BJ (cell line): ENCODE data around the gene OPCML. TPM values are rescaled to one million over a fixed set of nuclear protein-coding genes. Genes with fewer than 3 reads are reported as not detected.

Source experiments
- CTCF ChIA-PET: fragments of 350-600 bp; formaldehyde crosslinking; extraction: SDS; loops from one replicate; lab custom pipeline; 2021; ENCODE audit warnings: antibody characterized with exemption, inconsistent platforms; lab: Yijun Ruan, JAX
- POLR2A ChIA-PET: fragments of 300-600 bp; sonication (Branson Sonifier 250); formaldehyde crosslinking; extraction: SDS; loops from one replicate; lab custom pipeline; 2021; ENCODE audit warnings: antibody characterized with exemption; lab: Charles Lee
- DNase-seq: peaks from one replicate; pipeline ENCODE4 v3.0.0-alpha.2; 2011; ENCODE audit warnings: low read depth
- H3K27me3 ChIP-seq: 2 replicates; pipeline ENCODE4 v1.6.0; 2011; ENCODE audit warnings: low read length; ENCODE audit not compliant: control insufficient read depth, insufficient read depth
- H3K36me3 ChIP-seq: 2 replicates; pipeline ENCODE4 v1.5.1; 2011; ENCODE audit warnings: low read length; ENCODE audit not compliant: control insufficient read depth, insufficient read depth
- H3K4me3 ChIP-seq: 2 replicates; pipeline ENCODE4 v1.5.1; 2011; ENCODE audit warnings: low read depth, mild to moderate bottlenecking, control low read depth, low read length
- polyA plus RNA-seq: library from polyadenylated mRNA; depleted of rRNA; stranded (reverse); fragments of >200 nt; gene quantifications from 2 replicates; pipeline ENCODE4 v1.2.3, GENCODE V29; 2011
- TF ChIP-seq, protein P1 (sequence below): IDR thresholded peaks from 2 replicates; pipeline ENCODE4 v1.5.1; 2011; ENCODE audit warnings: low read depth, mild to moderate bottlenecking, control low read depth, inconsistent platforms, low read length, moderate library complexity; ENCODE audit not compliant: insufficient read depth

The OPCML gene
- polyA plus RNA-seq, 1 experiment, result 2.0 TPM

DNA sequence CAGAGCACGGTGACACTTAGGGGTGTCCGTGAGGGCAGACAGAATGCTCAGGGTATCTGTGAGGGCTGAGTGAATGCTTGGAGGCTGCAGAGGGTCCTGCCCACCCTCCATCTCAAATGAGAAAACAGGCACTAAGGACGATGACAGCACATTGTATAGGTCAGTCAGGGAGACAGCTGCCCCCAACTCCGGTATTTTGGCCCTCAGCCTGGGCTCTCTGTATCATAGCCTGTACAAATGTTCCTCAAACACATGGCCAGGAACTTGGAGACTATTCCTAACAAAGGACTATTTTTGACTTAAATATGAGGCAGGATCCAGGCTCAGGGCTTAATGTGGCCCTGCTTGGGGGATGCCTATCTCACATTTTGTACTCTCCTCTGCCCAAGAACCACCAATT, 145.4 kb downstream of the OPCML start:
- no peaks in the 10 kb centered on the region for H3K36me3 ChIP-seq
- no peak for DNase-seq
- CTCF ChIA-PET, result no interaction called here
- no peaks in the 10 kb centered on the region for H3K27me3 ChIP-seq
- TF ChIP-seq, protein P1, sequence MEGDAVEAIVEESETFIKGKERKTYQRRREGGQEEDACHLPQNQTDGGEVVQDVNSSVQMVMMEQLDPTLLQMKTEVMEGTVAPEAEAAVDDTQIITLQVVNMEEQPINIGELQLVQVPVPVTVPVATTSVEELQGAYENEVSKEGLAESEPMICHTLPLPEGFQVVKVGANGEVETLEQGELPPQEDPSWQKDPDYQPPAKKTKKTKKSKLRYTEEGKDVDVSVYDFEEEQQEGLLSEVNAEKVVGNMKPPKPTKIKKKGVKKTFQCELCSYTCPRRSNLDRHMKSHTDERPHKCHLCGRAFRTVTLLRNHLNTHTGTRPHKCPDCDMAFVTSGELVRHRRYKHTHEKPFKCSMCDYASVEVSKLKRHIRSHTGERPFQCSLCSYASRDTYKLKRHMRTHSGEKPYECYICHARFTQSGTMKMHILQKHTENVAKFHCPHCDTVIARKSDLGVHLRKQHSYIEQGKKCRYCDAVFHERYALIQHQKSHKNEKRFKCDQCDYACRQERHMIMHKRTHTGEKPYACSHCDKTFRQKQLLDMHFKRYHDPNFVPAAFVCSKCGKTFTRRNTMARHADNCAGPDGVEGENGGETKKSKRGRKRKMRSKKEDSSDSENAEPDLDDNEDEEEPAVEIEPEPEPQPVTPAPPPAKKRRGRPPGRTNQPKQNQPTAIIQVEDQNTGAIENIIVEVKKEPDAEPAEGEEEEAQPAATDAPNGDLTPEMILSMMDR, result no peak
- POLR2A ChIA-PET, result no interaction called here
- no peak overlapping the region for H3K4me3 ChIP-seq

DNA sequence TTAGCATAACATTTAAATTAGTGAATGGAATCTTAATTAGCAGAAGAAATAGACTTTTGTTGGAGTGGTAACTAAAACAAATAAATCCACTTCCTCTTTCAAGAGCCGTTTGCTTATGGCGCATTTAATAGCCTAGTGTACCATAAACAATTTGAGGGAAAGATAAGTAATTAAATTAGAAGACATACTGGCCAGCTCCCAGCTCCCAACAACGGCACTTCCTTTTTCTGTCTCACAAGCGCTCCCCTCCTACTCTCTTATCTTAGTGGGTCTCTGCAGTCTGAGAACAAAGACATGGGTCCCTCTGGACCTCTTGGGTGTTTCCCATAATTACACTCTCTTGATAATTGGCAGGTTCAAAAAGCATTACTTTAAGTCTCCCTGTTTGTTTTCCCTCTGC, 146.0 kb downstream of the OPCML start:
- ChIA-PET CTCF (no interaction called here), POLR2A (no interaction called here)

DNA sequence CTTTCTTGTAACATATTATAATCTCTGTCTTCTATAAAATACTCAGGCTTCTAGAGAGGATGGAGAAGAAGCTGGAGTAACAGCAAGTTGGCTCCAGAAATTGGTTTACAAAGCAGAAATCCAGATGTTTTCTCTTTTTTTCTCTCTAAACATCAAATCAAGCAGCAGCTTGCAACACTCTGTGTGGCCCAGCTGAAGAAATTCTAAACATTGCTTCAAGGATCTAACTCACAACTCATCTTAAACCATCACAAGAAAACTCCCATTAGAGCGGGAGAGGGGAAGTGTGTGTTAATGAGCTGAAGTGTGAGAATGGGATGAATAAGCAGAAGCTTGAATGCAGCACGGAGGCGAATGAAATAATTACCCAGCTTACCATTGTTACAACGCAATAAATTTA, 146.5 kb downstream of the OPCML start:
- CTCF ChIA-PET, result no interaction called here
- TF ChIP-seq, protein P1, result no peak
- Histone ChIP-seq H3K4me3 (no peak overlapping the region), H3K27me3 (no peaks in the 10 kb centered on the region), H3K36me3 (no peaks in the 10 kb centered on the region)
- no peak for DNase-seq
- POLR2A ChIA-PET, result no interaction called here

More for the DNA sequence above, 146.0 kb downstream of the OPCML start:
- TF ChIP-seq, protein P1, result no peak
- no peaks in the 10 kb centered on the region for H3K36me3 ChIP-seq
- no peaks in the 10 kb centered on the region for H3K27me3 ChIP-seq
- no peak for DNase-seq
- no peak overlapping the region for H3K4me3 ChIP-seq

DNA sequence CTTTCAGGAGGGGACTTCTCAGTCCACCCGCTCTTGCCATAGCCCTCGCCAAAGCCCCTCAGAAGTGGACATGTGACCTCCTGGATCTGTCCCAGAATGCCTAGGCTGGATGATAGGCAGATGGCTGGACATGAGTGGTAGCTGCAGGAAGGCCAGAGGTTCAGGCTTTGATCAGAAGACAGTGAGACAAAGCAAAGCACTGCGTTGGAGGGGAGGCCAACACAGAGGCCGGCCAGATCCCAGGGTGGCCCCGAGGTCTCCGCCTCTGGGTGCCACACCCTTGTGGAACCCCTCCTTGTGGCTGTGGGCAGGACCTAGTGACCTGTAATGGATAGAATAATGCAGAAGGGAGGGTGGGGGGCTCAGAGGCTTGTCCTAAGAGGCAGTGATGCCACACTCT, 147.6 kb downstream of the OPCML start:
- no peak overlapping the region for H3K4me3 ChIP-seq
- ChIA-PET POLR2A (no interaction called here), CTCF (interaction anchor here (0.5 kb wide), 1 partner anchor 269 kb away, joined by 3 read pairs; no protein-coding TSS in a partner anchor)
- DNase-seq, result no peak
- no peaks in the 10 kb centered on the region for H3K27me3 ChIP-seq
- TF ChIP-seq, protein P1, result no peak
- H3K36me3 ChIP-seq, result no peaks in the 10 kb centered on the region

DNA sequence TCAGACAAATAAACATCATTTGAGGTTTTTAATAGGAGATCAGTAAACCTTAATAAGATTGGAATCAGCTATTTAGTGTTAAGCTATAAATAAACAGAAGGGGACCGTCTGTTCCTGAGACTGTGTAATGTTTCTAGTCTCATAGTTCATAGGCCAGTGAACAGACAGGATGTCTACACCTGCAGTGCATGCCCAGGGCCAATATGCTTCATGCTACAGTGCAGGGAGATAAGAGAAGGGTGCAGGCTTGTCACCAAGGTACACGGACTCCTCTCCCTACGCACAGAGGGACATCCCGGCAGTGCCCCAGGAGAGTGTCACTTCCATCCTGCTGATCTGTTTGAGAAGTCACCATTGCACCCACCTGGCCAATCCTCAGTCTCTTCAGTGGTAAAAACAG, 148.6 kb downstream of the OPCML start:
- H3K4me3 ChIP-seq, result no peak overlapping the region
- TF ChIP-seq, protein P1, result no peak

More for the DNA sequence above, 148.6 kb downstream of the OPCML start:
- POLR2A ChIA-PET, result no interaction called here
- DNase-seq, result no peak
- Histone ChIP-seq H3K27me3 (no peaks in the 10 kb centered on the region), H3K36me3 (no peaks in the 10 kb centered on the region)
- CTCF ChIA-PET, result no interaction called here
